ENCODE results near the gene C1GALT1C1L.

GRCh38 chr2:43707255-43708015 lies 31.2 kb upstream of the C1GALT1C1L start:
- no peak for TF ChIP-seq POLR2AphosphoS5 (IDR thresholded peaks at IDR 0.05)
- no peak for TF ChIP-seq CTCF (IDR thresholded peaks at IDR 0.05)
